Uterus (tissue), 4 donors: ENCODE measurements around the gene LSP1. TPM values are rescaled to one million over a fixed set of nuclear protein-coding genes. Genes with fewer than 3 reads are reported as not detected.

Source experiments
- DNase-seq, 2 donors: peaks; one replicate each; pipeline ENCODE4 v3.0.0-alpha.2; 2019 to 2020
- H3K27ac ChIP-seq, 2 donors: fragments of 200-600 bp; sonication (generic); 1 replicate in 1 of 2; 2 replicates in 1 of 2; pipeline ENCODE4 v1.5.1; 2016 to 2018
- H3K27me3 ChIP-seq, 2 donors: fragments of 200-600 bp; sonication (generic); one replicate each; pipeline ENCODE4 v1.5.1; 2018 to 2019; ENCODE audit warnings: control low read depth in 1 of 2
- H3K36me3 ChIP-seq, 2 donors: fragments of 200-600 bp; sonication (generic); one replicate each; pipeline ENCODE4 v1.5.1; 2019; ENCODE audit warnings: control low read depth in 1 of 2
- H3K4me1 ChIP-seq, 2 donors: fragments of 200-600 bp; sonication (generic); one replicate each; pipeline ENCODE4 v1.5.1; 2018 to 2019; ENCODE audit warnings: control low read depth in 1 of 2
- H3K4me3 ChIP-seq, 2 donors: fragments of 200-600 bp; sonication (generic); 1 replicate in 1 of 2; 2 replicates in 1 of 2; pipeline ENCODE4 v1.5.1; 2018 to 2019; ENCODE audit warnings: mild to moderate bottlenecking in 1 of 2
- H3K9me3 ChIP-seq, 2 donors: fragments of 200-600 bp; sonication (generic); one replicate each; pipeline ENCODE4 v1.5.1; 2019; ENCODE audit warnings: control low read depth in 1 of 2
- CTCF ChIP-seq, 4 experiments: fragments of 200-600 bp in 2 of 4; fragments of 450-650 bp in 2 of 4; sonication (generic) in 2 of 4; IDR thresholded peaks; one replicate each; pipeline ENCODE4 v1.5.1; 2016 to 2019; ENCODE audit warnings: antibody characterized with exemption in 4 of 4, mild to moderate bottlenecking in 2 of 4, moderate library complexity in 1 of 4
- POLR2A ChIP-seq, 2 donors: fragments of 450-650 bp; IDR thresholded peaks; one replicate each; pipeline ENCODE4 v1.6.1; 2016; ENCODE audit warnings: antibody characterized with exemption in 2 of 2, mild to moderate bottlenecking in 1 of 2, moderate library complexity in 1 of 2
- intact Hi-C: fragments of 100-400 bp; cut with DNase I; formaldehyde crosslinking; loops from one replicate; pipeline ENCODE4 v1.15.1; 2023; ENCODE audit warnings: low total_unique reads
- total RNA-seq, 4 donors: library from RNA; depleted of rRNA in 3 of 4; stranded (reverse); fragments of >200 nt in 3 of 4; gene quantifications; one replicate each; pipeline versions ENCODE4 v1.1.0 to v1.2.4, GENCODE V29; 2014 to 2023
- donor health status: DM: yes; HTN: yes; CAD: no.

Gene LSP1
- total RNA-seq, 4 donors from 2014 or later: 11.2 to 112 (median 25.1) TPM

DNA sequence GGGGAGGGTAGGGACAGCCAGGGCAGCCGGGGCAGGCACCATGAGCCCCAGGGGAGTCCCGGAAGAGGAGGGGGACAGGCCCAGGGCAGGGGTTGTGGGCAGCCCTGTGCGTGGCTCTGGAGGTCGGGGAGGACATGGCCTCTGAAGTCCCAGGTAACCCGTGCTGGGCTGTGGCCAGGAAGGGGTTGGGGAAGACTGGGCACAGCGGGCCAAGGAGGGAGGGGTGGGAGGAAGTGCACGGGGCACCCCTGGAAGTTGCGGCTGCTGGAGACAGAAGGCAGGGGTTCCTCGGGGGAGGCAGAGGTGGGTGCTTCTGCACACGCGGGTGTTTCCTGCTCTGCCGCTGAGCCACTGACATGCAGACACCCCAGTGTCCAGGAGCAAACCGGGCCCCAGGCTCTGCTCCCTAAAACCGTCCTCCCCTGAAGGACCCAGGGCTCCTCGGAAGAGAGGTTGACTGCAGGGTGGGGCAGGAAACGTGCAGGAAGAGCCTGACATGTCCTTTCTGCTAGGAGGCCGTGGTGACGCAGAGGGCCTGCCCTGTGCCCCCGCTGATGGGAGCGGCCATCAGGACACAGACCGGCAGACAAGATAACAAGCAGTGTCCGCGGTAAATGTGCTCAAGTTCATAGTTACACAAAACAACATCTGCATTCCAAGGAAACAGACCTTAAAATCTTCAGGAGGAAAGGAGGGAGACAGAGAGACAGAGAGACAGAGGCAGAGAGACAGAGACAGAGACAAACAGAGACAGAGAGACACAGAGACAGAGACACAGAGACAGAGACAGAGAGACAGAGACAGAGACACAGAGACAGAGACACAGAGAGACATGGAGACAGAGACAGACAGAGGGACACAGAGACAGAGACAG lies 8.4 kb upstream of the LSP1 start:
- intact Hi-C loops: no loop called here
- Histone ChIP-seq H3K4me1 (no peaks in the 10 kb centered on the region), H3K36me3 (no peaks in the 10 kb centered on the region), H3K4me3 (no peak overlapping the region), H3K27ac (no peak overlapping the region), H3K9me3 (no peaks in the 10 kb centered on the region), H3K27me3 (no peaks in the 10 kb centered on the region)
- no peak for TF ChIP-seq CTCF (IDR thresholded peaks at IDR 0.05)
- no peak for TF ChIP-seq POLR2A (IDR thresholded peaks at IDR 0.05)
- no peak for DNase-seq

- Histone ChIP-seq H3K4me1 (no peaks in the 10 kb centered on the region), H3K27me3 (no peaks in the 10 kb centered on the region), H3K27ac (no peak overlapping the region), H3K36me3 (no peaks in the 10 kb centered on the region), H3K4me3 (no peak overlapping the region), H3K9me3 (no peaks in the 10 kb centered on the region)
- no peak for TF ChIP-seq CTCF (IDR thresholded peaks at IDR 0.05)
- TF ChIP-seq POLR2A (IDR thresholded peaks at IDR 0.05): no peak
- intact Hi-C loops: no loop called here
- DNase-seq: no peak
These were observed 7.8 kb upstream of the LSP1 start for GRCh38 chr11:1845095-1845429.

DNA sequence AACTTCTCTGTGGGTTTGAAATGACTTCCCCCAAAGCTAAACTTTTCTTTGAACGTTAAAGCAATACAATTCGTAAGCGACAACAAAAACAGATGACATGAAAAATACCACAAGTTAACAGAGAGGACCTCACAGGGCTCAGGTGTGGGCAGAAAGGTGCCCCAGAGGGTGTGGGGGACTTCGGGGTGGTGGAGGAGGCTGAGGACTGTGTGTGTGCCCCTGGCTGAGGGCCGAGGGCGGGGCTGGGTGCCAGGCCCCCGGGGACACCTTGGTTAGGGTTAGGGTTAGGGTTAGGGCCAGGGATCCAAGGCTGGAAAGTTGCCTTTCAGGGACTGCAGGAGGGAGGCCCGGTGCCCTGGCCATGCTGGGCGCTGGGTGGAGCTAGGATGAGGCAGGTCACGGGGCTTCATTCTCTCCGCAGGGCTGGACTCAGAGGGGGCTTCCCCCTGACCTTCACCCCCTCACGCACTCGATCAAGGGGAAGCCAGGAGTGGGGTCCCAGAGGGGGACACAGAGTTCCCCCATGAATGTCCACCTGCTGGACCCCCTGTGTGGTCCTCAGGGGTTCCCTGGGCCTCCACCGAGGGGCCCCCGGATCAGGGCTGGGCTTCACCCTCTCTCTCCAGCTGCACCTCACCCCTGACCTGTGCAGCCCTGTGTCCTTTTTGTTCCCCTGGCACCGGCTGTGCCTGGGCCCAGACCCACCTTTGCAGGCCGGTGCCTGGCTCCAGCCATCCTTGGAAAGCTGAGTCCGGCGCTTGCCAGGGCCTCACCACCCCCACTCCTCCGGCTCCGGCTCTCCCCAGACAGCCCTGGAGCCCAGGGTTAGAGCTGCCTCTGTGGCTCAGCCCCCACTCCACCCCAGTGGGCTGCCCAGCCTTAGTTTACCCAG lies 7.1 kb upstream of the LSP1 start:
- no peak overlapping the region for H3K27ac ChIP-seq
- intact Hi-C loops: no loop called here

DNA sequence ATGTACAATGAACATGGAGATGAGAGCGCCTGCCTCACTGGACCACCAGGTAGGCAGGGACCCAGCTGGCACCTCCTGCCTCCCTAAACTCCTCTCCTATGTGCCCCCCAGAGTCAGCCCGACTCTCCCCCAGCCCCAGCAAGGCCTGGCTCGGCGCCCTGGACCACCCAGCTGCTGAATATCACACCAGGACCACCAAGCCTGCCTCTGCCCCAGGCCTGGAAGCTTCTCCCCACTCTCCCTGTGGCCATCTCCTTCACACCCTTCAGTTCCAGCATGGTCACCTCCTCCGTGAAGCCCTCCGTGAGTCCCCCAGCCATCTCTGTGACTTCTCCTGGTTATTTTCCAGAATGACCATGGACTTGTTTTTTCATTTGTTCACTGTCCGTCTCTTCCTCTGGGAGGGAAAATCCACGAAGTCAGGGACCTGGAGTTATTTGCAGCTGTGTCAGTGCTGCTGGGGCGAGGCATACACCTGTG lies 6.4 kb upstream of the LSP1 start:
- no peak for DNase-seq
- Histone ChIP-seq H3K4me3 (no peak overlapping the region), H3K27ac (no peak overlapping the region), H3K9me3 (no peaks in the 10 kb centered on the region), H3K4me1 (no peaks in the 10 kb centered on the region), H3K36me3 (no peaks in the 10 kb centered on the region), H3K27me3 (no peaks in the 10 kb centered on the region)
- intact Hi-C loops: no loop called here
- TF ChIP-seq POLR2A (IDR thresholded peaks at IDR 0.05) (no peak), CTCF (IDR thresholded peaks at IDR 0.05) (no peak)

More for the DNA sequence above, 7.1 kb upstream of the LSP1 start:
- TF ChIP-seq POLR2A (IDR thresholded peaks at IDR 0.05) (no peak), CTCF (IDR thresholded peaks at IDR 0.05) (no peak)
- H3K4me3 ChIP-seq: no peak overlapping the region
- DNase-seq: no peak
- no peaks in the 10 kb centered on the region for H3K4me1 ChIP-seq
- H3K36me3 ChIP-seq: no peaks in the 10 kb centered on the region
- no peaks in the 10 kb centered on the region for H3K27me3 ChIP-seq
- no peaks in the 10 kb centered on the region for H3K9me3 ChIP-seq
